HCT116 (cell line): ENCODE results near the gene NINJ2.

Experiments used
- ZNF274 ChIP-seq: fragments of 200-500 bp; sonication (Bioruptor generic); IDR thresholded peaks from 2 replicates; pipeline ENCODE4 v1.6.1; 2014; ENCODE audit warnings: mild to moderate bottlenecking, low read depth, low read length, inconsistent platforms
- TF ChIP-seq, protein P1 (sequence below), 3 experiments: fragments of 200-600 bp in 1 of 3; sonication (generic) in 1 of 3; IDR thresholded peaks in 2 of 3; conservative IDR thresholded peaks in 1 of 3; 2 replicates each; pipeline ENCODE4 v1.5.1; 2012 to 2017; ENCODE audit warnings: low read depth in 2 of 3, low read length in 2 of 3, antibody characterized with exemption in 1 of 3, borderline replicate concordance in 1 of 3, control low read depth in 1 of 3, mild to moderate bottlenecking in 1 of 3, mixed read lengths in 1 of 3, mixed run types in 1 of 3, moderate library complexity in 1 of 3; ENCODE audit not compliant: insufficient read depth in 1 of 3

DNA sequence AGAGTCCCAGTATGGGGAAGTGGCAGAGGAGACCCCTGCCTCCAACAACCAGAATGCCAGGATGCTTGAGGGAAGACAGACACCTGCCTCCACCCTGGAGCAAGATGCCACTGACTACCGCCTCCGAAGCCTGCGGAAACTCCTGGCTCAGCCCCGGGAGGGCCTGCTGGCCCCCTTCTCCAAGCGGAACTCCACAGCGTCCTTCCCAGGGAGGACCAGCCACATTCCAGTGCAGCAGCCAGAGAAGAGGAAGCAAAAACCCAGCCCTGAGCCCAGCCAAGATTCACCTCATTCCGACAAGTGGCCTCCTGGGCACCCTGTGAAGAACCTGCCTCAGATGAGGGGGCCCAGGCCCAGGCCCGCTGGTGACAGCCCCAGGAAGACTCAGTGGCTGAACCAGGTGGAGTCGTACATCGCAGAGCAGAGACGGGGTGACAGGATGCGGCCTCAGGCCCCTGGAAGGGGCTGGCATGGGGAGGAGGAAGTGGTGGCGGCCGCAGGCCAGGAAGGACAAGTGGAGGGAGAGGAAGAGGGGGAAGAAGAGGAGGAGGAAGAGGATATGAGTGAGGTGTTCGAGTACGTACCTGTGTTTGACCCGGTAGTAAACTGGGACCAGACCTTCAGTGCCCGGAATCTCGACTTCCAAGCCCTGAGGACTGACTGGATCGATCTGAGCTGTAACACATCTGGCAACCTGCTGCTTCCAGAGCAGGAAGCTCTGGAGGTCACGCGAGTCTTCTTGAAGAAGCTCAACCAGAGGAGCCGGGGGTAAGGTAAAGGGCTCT lies 109.8 kb downstream of the NINJ2 start:
- TF ChIP-seq, protein P1, sequence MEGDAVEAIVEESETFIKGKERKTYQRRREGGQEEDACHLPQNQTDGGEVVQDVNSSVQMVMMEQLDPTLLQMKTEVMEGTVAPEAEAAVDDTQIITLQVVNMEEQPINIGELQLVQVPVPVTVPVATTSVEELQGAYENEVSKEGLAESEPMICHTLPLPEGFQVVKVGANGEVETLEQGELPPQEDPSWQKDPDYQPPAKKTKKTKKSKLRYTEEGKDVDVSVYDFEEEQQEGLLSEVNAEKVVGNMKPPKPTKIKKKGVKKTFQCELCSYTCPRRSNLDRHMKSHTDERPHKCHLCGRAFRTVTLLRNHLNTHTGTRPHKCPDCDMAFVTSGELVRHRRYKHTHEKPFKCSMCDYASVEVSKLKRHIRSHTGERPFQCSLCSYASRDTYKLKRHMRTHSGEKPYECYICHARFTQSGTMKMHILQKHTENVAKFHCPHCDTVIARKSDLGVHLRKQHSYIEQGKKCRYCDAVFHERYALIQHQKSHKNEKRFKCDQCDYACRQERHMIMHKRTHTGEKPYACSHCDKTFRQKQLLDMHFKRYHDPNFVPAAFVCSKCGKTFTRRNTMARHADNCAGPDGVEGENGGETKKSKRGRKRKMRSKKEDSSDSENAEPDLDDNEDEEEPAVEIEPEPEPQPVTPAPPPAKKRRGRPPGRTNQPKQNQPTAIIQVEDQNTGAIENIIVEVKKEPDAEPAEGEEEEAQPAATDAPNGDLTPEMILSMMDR (IDR thresholded peaks at IDR 0.05 in 2 of 3, conservative IDR thresholded peaks at IDR 0.05 in 1 of 3; ENCODE audit: borderline replicate concordance in 1 of 3, insufficient read depth in 1 of 3, low read depth in 2 of 3, low read length in 2 of 3) = no peak
- no peak for TF ChIP-seq ZNF274
